IMR-90 (cell line): ENCODE measurements around the gene SV2B. TPM values are rescaled to one million over a fixed set of nuclear protein-coding genes. Genes with fewer than 3 reads are reported as not detected.

Source experiments
- ATAC-seq: fragments of 200-7000 bp; cut with Tn5 transposase; 2 replicates; pipeline ENCODE4 v1.9.1; 2020; ENCODE audit warnings: low read depth, mild to moderate bottlenecking, moderate library complexity
- BruUV-seq: library from RNA; stranded (reverse); fragments of 400-500 nt; replicated peaks from 2 replicates; lab custom pipeline; 2021; lab: Mats Ljungman, UMichigan
- CTCF ChIA-PET: fragments of 300-600 bp; formaldehyde crosslinking; extraction: SDS; loops from one replicate; lab custom pipeline; 2021; ENCODE audit warnings: antibody characterized with exemption; lab: Yijun Ruan, JAX
- POLR2A ChIA-PET: fragments of 300-600 bp; sonication (Branson Sonifier 250); formaldehyde crosslinking; loops from one replicate; lab custom pipeline; 2022; ENCODE audit warnings: antibody characterized with exemption; ENCODE audit not compliant: unreplicated experiment; lab: Charles Lee
- DNase-seq: peaks from one replicate; pipeline ENCODE4 v3.0.0; 2013
- H2AFZ ChIP-seq: replicated peaks from 2 replicates; pipeline ENCODE3; 2013; ENCODE audit warnings: low read length, mild to moderate bottlenecking; ENCODE audit not compliant: poor library complexity
- H2AK5ac ChIP-seq: 2 replicates; pipeline ENCODE4 v1.6.1; 2013; ENCODE audit warnings: low read depth, low read length, inconsistent platforms
- H2AK9ac ChIP-seq: replicated peaks from 2 replicates; pipeline ENCODE3; 2013; ENCODE audit warnings: mild to moderate bottlenecking, low read depth, low read length, moderate library complexity; ENCODE audit not compliant: poor library complexity
- H2BK120ac ChIP-seq: 2 replicates; pipeline ENCODE4 v1.6.1; 2013; ENCODE audit warnings: low read depth, low read length, inconsistent platforms
- H2BK15ac ChIP-seq: 3 replicates; pipeline ENCODE4 v1.6.1; 2013; ENCODE audit warnings: low read depth, low read length, inconsistent platforms
- H2BK20ac ChIP-seq: 2 replicates; pipeline ENCODE4 v1.6.1; 2013; ENCODE audit warnings: low read depth, mild to moderate bottlenecking, inconsistent platforms, low read length, moderate library complexity
- H2BK5ac ChIP-seq: 2 replicates; pipeline ENCODE4 v1.6.1; 2013; ENCODE audit warnings: mild to moderate bottlenecking, low read depth, low read length, inconsistent platforms; ENCODE audit not compliant: poor library complexity, severe bottlenecking
- H3K14ac ChIP-seq: replicated peaks from 2 replicates; pipeline ENCODE4 v1.6.1; 2013; ENCODE audit warnings: low read depth, low read length, inconsistent platforms
- H3K18ac ChIP-seq: 2 replicates; pipeline ENCODE4 v1.6.1; 2013; ENCODE audit warnings: low read depth, low read length, control low read depth
- H3K23ac ChIP-seq: 2 replicates; pipeline ENCODE4 v1.6.1; 2013; ENCODE audit warnings: low read depth, low read length, inconsistent platforms
- H3K27ac ChIP-seq: 2 replicates; pipeline ENCODE4 v1.5.1; 2013; ENCODE audit warnings: mild to moderate bottlenecking, control low read depth, low read length; ENCODE audit not compliant: insufficient read depth
- H3K27me3 ChIP-seq: 2 replicates; pipeline ENCODE4 v1.6.1; 2013; ENCODE audit warnings: low read length; ENCODE audit not compliant: control insufficient read depth, insufficient read depth
- H3K36me3 ChIP-seq: 2 replicates; pipeline ENCODE4 v1.6.1; 2013; ENCODE audit warnings: low read length, mixed read lengths; ENCODE audit not compliant: control insufficient read depth, insufficient read depth
- H3K4ac ChIP-seq: 2 replicates; pipeline ENCODE4 v1.6.1; 2013; ENCODE audit warnings: low read depth, low read length, inconsistent platforms
- H3K4me1 ChIP-seq: 2 replicates; pipeline ENCODE4 v1.6.1; 2013; ENCODE audit warnings: low read length, mixed read lengths; ENCODE audit not compliant: control insufficient read depth, insufficient read depth
- H3K4me2 ChIP-seq: 2 replicates; pipeline ENCODE4 v1.6.1; 2013; ENCODE audit warnings: low read depth, mild to moderate bottlenecking, control low read depth, low read length, moderate library complexity
- H3K4me3 ChIP-seq: 2 replicates; pipeline ENCODE4 v1.5.1; 2013; ENCODE audit warnings: low read depth, mild to moderate bottlenecking, control low read depth, low read length, moderate library complexity; ENCODE audit not compliant: insufficient read depth
- H3K56ac ChIP-seq: 2 replicates; pipeline ENCODE4 v1.6.1; 2013; ENCODE audit warnings: low read length, inconsistent platforms; ENCODE audit not compliant: insufficient read depth; ENCODE audit errors: extremely low read depth
- H3K79me1 ChIP-seq, 2 experiments: 2 replicates each; pipeline ENCODE4 v1.6.1; 2013; ENCODE audit warnings: low read length in 2 of 2, inconsistent platforms in 1 of 2, low read depth in 1 of 2
- H3K9ac ChIP-seq: 2 replicates; pipeline ENCODE4 v1.6.1; 2013; ENCODE audit warnings: low read depth, low read length, control low read depth
- H3K9me1 ChIP-seq: 2 replicates; pipeline ENCODE4 v1.6.1; 2013; ENCODE audit warnings: low read length, inconsistent platforms; ENCODE audit not compliant: insufficient read depth
- H3K9me3 ChIP-seq: 2 replicates; pipeline ENCODE4 v1.6.1; 2013; ENCODE audit warnings: low read length; ENCODE audit not compliant: control insufficient read depth, insufficient read depth
- H4K20me1 ChIP-seq: 2 replicates; pipeline ENCODE4 v1.6.1; 2013; ENCODE audit warnings: low read length, inconsistent platforms; ENCODE audit not compliant: insufficient read depth
- H4K5ac ChIP-seq: 2 replicates; pipeline ENCODE4 v1.6.1; 2013; ENCODE audit warnings: mild to moderate bottlenecking, low read depth, low read length, control low read depth
- H4K8ac ChIP-seq, 2 experiments: 2 replicates each; pipeline ENCODE4 v1.6.1; 2013; ENCODE audit warnings: low read depth in 2 of 2, low read length in 2 of 2, control low read depth in 1 of 2, inconsistent platforms in 1 of 2
- H4K91ac ChIP-seq: 2 replicates; pipeline ENCODE4 v1.6.1; 2013; ENCODE audit warnings: low read depth, low read length, inconsistent platforms; ENCODE audit not compliant: insufficient read depth
- CHD1 ChIP-seq: IDR thresholded peaks from 2 replicates; pipeline ENCODE4 v1.6.1; 2012; ENCODE audit warnings: low read depth, low read length, improper control_type of control experiment
- MAFK ChIP-seq: IDR thresholded peaks from 2 replicates; pipeline ENCODE4 v1.6.1; 2012; ENCODE audit warnings: low read depth, low read length, improper control_type of control experiment
- NFE2L2 ChIP-seq: fragments of 150-350 bp; IDR thresholded peaks from 2 replicates; pipeline ENCODE4 v1.6.1; 2016; ENCODE audit warnings: low read depth, mild to moderate bottlenecking, low read length
- WGBS, 2 experiments: methylation state at CpG; one replicate each; pipeline versions ENCODE4 v1.1.5 to v1.1.7; 2013; ENCODE audit warnings: missing lambda C conversion rate in 2 of 2; ENCODE audit not compliant: insufficient read length in 1 of 2; ENCODE audit errors: extremely low coverage in 2 of 2; 5-methylcytosine and 5-hydroxymethylcytosine counted together
- dilution Hi-C: fragments of 300-500 bp; cut with HindIII; formaldehyde crosslinking; loops from one replicate; pipeline ENCODE4 v1.14.3; 2018; ENCODE audit warnings: low sequenced_read_pairs; ENCODE audit not compliant: unreplicated experiment
- in situ Hi-C: fragments of 300-500 bp; cut with MboI; formaldehyde crosslinking; loops from 3 replicates; pipeline ENCODE4 v1.14.3; 2019; ENCODE audit warnings: low sequenced_read_pairs, inconsistent platforms, mixed read lengths
- intact Hi-C: fragments of 100-400 bp; cut with micrococcal nuclease; formaldehyde crosslinking; loops from 2 replicates; pipeline ENCODE4 v1.10.0; 2022
- polyA plus RNA-seq, 3 experiments: library from polyadenylated mRNA; depleted of rRNA; stranded (reverse); fragments of >200 nt; gene quantifications; 2 replicates each; pipeline ENCODE4 v1.2.3, GENCODE V29; 2012; ENCODE audit warnings: low replicate concordance in 1 of 3
- total RNA-seq: library from RNA; depleted of rRNA; stranded (reverse); fragments of >200 nt; gene quantifications from 2 replicates; pipeline ENCODE4 v1.2.3, GENCODE V29; 2012

SV2B gene
- total and polyA plus RNA-seq, 2 of the 4 experiments (the other 2 are of a cell fraction) = not detected

DNA sequence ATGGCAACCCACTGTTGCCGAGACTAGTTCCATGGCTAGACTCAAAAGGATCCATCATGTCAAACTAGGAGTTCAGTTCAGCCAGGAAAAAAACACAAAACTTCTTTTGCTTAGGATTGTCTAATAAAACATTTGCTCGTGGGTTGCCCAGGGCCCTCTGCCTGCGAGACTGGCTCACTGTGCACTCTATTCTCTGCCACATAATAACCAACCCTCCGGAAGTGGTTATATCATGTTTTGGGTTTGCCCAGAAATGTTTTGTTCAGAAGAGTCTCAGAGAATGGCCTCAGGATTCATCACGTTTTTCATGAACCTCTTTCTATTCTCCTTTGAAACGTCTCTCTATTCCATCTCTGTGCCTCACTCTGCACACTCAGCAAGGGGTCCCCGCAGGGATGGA is 216.1 kb downstream of the SV2B start:
- Histone ChIP-seq H3K4ac (no peak overlapping the region), H3K18ac (no peak overlapping the region), H4K5ac (no peak overlapping the region), H3K4me2 (no peak overlapping the region), H2BK20ac (no peak overlapping the region), H2BK120ac (no peak overlapping the region), H4K20me1 (no peaks in the 10 kb centered on the region), H3K9me3 (no peaks in the 10 kb centered on the region), H3K56ac (no peak overlapping the region), H3K27me3 (no peaks in the 10 kb centered on the region), H3K9me1 (no peaks in the 10 kb centered on the region), H3K4me3 (no peak overlapping the region), H2AK5ac (no peak overlapping the region), H2AK9ac (no peak overlapping the region), H3K23ac (no peak overlapping the region), H2BK15ac (no peak overlapping the region), H2AFZ (no peak overlapping the region), H3K79me1 (no peaks in the 10 kb centered on the region), H3K14ac (no peak overlapping the region), H3K9ac (no peak overlapping the region), H4K91ac (no peak overlapping the region), H2BK5ac (no peak overlapping the region), H3K4me1 (no peaks in the 10 kb centered on the region), H4K8ac (no peak overlapping the region), H3K27ac (no peak overlapping the region), H3K36me3 (no peaks in the 10 kb centered on the region)
- ATAC-seq = no peak
- no CpG with 5 or more reads among the region's 7 CpGs for WGBS, 2 experiments
- no TSS peak for BruUV-seq
- ChIA-PET CTCF (interaction anchor here (1.4 kb wide), 1 partner anchor 13 kb away, joined by 3 read pairs; no protein-coding TSS in a partner anchor), POLR2A (no interaction called here)
- in situ Hi-C loops (loop anchor here (25.0 kb wide), 1 partner anchor 521 kb away; no protein-coding TSS in a partner anchor), dilution Hi-C loops (no loop called here), intact Hi-C loops (no loop called here)
- DNase-seq = no peak
- TF ChIP-seq CHD1 = no peak
- TF ChIP-seq NFE2L2 = no peak
- TF ChIP-seq MAFK = no peak
